HG02678 (cell line): ENCODE measurements around the gene SMAD2.

Experiments
- ATAC-seq: cut with Tn5 transposase; IDR thresholded peaks from one replicate; pipeline ENCODE4 v1.9.1; 2021; ENCODE audit warnings: mild to moderate bottlenecking, moderate library complexity; ENCODE audit not compliant: unreplicated experiment

The SMAD2 gene

GRCh38 chr18:47898696-47899095 lies 31.8 kb downstream of the SMAD2 start:
- ATAC-seq, result no peak

GRCh38 chr18:47898055-47898454 lies 32.4 kb downstream of the SMAD2 start:
- ATAC-seq, result no peak

GRCh38 chr18:47895565-47896250 lies 34.8 kb downstream of the SMAD2 start:
- no peak for ATAC-seq

- no peak for ATAC-seq
These were observed 36.3 kb downstream of the SMAD2 start for GRCh38 chr18:47893939-47894699.

- no peak for ATAC-seq
These were observed 37.4 kb downstream of the SMAD2 start for GRCh38 chr18:47893047-47893446.

- no peak for ATAC-seq
These were observed 42.3 kb downstream of the SMAD2 start for GRCh38 chr18:47888156-47888555.

GRCh38 chr18:47887227-47887626 lies 43.2 kb downstream of the SMAD2 start:
- no peak for ATAC-seq

GRCh38 chr18:47883771-47884413 lies 46.6 kb downstream of the SMAD2 start:
- ATAC-seq, result no peak

- ATAC-seq, result no peak
These were observed 47.8 kb downstream of the SMAD2 start for GRCh38 chr18:47882641-47883040.

GRCh38 chr18:47881752-47882455 lies 48.6 kb downstream of the SMAD2 start:
- no peak for ATAC-seq

- ATAC-seq, result no peak
These were observed 49.4 kb downstream of the SMAD2 start for GRCh38 chr18:47881042-47881441.

GRCh38 chr18:47877892-47878291 lies 52.6 kb downstream of the SMAD2 start:
- ATAC-seq, result no peak

GRCh38 chr18:47876813-47877212 lies 53.6 kb downstream of the SMAD2 start:
- no peak for ATAC-seq

- no peak for ATAC-seq
These were observed 56.8 kb downstream of the SMAD2 start for GRCh38 chr18:47873625-47874024.

- ATAC-seq, result no peak
These were observed 58.0 kb downstream of the SMAD2 start for GRCh38 chr18:47872426-47872825.

- no peak for ATAC-seq
These were observed 59.2 kb downstream of the SMAD2 start for GRCh38 chr18:47871288-47871687.

- ATAC-seq, result no peak
These were observed 59.9 kb downstream of the SMAD2 start for GRCh38 chr18:47870605-47871004.

GRCh38 chr18:47868744-47869143 lies 61.7 kb downstream of the SMAD2 start:
- ATAC-seq, result no peak

- ATAC-seq, result no peak
These were observed 65.3 kb downstream of the SMAD2 start for GRCh38 chr18:47865183-47865582.

GRCh38 chr18:47863041-47863440 lies 67.4 kb downstream of the SMAD2 start:
- ATAC-seq, result no peak

GRCh38 chr18:47858607-47859006 lies 71.9 kb downstream of the SMAD2 start:
- ATAC-seq, result no peak
